ENCODE measurements around the gene MIA2.
A peak's percentile ranks its signal among the peaks of the same experiment; 100 is the strongest.
"Not testable (repeated sequence)": the region's sequence is repeated elsewhere in the genome, so short reads cannot be mapped to it uniquely, and the experiment has no call there.

MIA2 gene, protein sequence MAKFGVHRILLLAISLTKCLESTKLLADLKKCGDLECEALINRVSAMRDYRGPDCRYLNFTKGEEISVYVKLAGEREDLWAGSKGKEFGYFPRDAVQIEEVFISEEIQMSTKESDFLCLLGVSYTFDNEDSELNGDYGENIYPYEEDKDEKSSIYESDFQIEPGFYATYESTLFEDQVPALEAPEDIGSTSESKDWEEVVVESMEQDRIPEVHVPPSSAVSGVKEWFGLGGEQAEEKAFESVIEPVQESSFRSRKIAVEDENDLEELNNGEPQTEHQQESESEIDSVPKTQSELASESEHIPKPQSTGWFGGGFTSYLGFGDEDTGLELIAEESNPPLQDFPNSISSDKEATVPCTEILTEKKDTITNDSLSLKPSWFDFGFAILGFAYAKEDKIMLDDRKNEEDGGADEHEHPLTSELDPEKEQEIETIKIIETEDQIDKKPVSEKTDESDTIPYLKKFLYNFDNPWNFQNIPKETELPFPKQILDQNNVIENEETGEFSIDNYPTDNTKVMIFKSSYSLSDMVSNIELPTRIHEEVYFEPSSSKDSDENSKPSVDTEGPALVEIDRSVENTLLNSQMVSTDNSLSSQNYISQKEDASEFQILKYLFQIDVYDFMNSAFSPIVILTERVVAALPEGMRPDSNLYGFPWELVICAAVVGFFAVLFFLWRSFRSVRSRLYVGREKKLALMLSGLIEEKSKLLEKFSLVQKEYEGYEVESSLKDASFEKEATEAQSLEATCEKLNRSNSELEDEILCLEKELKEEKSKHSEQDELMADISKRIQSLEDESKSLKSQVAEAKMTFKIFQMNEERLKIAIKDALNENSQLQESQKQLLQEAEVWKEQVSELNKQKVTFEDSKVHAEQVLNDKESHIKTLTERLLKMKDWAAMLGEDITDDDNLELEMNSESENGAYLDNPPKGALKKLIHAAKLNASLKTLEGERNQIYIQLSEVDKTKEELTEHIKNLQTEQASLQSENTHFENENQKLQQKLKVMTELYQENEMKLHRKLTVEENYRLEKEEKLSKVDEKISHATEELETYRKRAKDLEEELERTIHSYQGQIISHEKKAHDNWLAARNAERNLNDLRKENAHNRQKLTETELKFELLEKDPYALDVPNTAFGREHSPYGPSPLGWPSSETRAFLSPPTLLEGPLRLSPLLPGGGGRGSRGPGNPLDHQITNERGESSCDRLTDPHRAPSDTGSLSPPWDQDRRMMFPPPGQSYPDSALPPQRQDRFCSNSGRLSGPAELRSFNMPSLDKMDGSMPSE (N-terminal part only)

DNA sequence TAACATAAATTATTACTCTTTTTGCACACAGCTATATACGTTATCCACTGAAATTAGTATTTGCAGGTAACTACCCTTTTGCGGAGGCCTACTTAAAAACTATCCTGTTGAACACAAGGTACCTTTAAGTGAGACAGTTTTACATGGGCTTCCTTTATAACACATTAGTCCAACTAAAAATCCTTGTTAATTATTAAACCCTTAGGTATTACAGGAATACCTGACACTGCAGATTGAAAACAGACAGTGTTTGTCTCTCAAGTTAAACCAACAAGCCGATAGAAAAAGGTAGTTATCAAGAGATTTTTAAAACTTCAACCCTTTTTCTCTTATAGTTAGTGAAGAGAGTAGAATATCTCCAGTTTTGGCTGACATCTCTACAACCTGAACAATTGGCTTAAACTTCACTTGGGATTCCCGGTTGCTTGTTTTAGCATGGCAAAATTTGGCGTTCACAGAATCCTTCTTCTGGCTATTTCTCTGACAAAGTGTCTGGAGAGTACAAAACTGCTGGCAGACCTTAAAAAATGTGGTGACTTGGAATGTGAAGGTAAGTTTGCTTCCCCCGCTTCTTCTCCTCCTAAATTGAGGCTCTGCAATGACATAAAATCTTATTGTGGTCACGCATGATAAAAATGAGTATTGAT is at the start of gene MIA2:
TSS of gene MIA2 (plus strand) at position 236 of the 647 bp plus-strand sequence. CDS start at position 436, 200 bp downstream.
- peak; percentile 57 for DNase-seq

- peak; percentile 9 for DNase-seq
Measured at GRCh38 chr14:39184628-39185255, 49.0 kb upstream of the MIA2 start.

GRCh38 chr14:39185256-39186049 is 48.3 kb upstream of the MIA2 start:
- DNase-seq = peak; percentile 18

DNA sequence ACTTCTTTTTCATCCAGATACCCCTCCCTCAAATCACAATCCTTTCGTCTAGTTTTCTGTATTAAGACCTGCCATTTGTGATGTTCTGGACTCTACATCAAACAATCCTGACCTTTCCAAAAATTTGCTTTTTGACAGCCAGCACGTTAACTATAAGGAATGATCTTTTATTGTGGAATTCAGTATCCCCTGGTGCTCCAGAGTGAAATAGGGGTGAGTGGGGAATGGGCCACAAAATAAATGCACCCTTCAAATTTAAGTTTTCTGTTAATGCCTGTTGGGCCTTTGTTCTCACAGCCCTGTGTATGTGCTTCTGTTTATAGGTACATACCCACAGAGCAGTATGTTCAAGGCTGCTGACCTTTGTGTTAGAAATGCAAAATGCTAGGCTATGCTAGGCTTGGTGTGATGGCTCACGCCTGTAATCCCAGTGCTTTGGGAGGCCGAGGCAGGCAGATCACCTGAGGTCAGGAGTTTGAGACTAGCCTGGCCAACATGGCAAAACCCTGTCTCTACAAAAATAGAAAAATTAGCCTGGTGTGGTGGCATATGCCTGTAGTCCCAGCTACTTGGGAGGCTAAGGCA is 46.7 kb upstream of the MIA2 start:
- DNase-seq = no peak

DNA sequence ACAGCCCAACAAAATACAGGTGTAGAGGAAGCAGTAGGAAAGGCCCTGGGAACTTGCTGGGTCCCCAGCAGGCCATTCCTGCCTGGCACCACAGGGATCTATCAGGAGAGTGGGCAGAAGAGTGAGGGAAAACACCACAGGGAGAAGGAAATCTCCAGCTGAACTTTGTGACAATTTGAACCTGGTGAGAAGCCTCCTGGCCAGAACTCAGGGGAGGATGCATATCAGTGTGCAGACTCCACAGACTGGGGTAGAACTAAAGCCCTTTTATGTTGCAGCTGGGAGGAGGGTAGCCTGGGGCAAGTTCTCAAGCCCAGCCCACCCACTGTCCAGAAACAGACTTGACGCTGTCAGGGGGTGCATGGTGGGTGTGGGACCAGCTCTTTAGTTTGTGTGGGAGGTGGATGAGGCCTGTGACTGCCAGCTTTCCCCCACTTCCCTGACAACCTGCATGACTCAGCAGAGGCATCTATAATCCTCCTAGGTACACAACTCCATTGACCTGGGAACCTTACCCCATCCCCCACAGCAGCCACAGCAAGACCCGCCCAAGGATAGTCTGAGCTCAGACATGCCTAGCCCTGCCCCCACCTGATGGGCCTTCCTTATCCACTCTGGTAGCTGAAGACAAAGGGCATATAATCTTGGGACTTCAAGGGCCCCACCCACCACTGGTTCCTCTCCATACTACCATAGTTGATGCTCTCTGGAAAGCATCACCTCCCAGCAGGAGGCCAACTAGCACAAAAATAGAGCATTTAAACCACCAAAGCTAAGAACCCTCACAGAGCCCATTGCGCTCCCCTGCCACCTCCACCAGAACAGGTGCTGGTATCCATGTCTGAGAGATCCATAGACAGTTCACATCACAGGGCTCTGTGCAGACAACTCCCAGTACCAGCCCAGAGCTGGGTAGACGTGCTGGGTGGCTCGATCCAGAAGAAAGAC is 29.8 kb upstream of the MIA2 start:
- peak; percentile 9 for DNase-seq

DNA sequence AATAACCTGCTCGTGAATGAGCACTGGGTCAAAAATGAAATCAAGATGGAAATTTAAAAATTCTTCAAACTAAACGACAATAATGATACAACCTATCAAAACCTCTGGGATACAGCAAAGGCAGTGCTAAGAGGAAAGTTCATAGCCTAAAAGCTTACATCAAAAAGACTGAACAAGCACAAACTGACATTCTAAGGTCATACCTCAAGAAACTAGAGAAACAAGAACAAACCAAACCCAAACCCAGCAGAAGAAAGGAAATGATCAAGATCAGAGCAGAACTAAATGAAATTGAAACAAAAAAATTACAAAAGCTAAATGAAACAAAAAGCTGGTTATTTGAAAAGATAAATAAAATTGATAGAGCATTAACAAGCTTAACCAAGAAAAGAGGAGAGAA is 26.3 kb upstream of the MIA2 start:
- not testable (repeated sequence) for DNase-seq

DNA sequence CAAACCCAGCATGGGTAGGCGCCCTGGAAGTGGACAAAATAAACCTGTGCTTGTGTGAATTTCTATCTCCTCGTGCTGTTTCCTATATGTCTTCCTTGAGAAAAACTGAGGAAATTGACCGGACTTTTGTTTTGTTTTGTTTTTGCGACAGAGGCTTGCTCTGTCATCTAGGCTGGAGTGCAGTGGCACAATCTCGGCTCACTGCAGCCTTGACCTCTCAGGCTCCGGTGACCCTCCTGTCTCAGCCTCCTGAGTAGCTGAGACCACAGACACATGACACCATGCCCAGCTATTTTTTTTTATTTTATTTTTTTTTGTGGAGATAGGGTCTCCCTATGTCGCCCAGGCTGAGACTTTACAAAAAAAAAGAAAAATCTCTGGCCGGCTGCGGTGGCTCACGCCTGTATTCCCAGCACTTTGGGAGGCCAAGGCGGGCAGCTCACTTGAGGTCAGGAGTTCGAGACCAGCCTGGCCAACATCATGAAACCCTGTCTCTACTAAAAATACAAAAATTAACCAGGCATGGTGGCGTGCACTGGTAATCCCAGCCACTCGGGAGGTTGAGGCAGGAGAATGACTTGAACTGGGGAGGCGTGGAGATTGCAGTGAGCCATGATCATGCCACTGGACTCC is 22.5 kb upstream of the MIA2 start:
- DNase-seq = no peak

GRCh38 chr14:39212034-39212433 is 21.7 kb upstream of the MIA2 start:
- no peak for DNase-seq

- no peak for DNase-seq
Measured at GRCh38 chr14:39212693-39213092, 21.0 kb upstream of the MIA2 start.

DNA sequence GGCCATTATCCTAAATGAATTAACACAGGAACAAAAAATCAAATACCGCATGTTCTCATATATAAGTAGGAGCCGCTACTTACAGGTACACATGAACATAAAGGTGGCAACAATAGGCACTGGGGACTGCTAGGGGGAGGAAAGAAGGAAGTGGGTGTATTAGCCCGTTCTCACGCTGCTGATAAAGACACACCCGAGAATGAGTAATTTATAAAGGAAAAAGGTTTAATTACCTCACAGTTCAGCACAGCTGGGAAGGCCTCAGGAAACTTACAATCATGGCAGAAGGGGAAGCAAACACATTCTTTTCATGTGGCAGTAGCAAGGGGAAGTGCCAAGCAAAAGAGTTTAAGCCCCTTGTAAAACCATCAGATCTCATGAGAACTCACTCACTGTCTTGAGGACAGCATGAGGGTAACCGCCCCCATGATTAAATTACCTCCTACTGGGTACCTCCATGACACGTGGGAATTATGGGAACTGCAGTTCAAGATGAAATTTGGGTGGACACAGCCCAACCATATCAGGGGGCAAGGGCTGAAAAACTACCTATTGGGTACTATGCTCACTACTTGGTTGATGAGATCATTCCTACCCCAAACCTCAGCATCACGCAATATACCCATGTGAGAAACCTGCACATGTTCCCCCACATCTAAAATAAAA is 16.4 kb upstream of the MIA2 start:
- DNase-seq = no peak

- peak; percentile 2 for DNase-seq
Measured at GRCh38 chr14:39218171-39218769, 15.4 kb upstream of the MIA2 start.

- DNase-seq = no peak
Measured at GRCh38 chr14:39219075-39219499, 14.6 kb upstream of the MIA2 start.

DNA sequence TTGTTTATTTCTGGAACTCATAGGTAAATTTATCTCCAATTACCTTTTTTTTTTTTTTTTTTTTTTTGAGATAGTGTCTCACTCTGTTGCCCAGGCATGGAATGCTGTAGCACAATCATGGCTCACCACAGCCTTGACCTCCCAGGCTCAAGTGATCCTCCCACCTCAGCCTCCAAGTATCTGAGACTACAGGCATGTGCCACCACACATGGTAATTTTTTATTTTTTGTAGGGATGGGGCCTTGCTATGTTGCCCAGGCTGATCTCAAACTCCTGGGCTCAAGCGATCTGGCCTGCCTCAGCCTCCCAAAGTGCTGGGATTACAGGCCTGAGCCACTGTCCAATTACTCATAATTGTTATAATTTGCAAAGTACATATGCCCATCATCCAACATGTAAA is 13.2 kb upstream of the MIA2 start:
- DNase-seq = not testable (repeated sequence)

GRCh38 chr14:39228044-39228443 is 5.7 kb upstream of the MIA2 start:
- DNase-seq = no peak

DNA sequence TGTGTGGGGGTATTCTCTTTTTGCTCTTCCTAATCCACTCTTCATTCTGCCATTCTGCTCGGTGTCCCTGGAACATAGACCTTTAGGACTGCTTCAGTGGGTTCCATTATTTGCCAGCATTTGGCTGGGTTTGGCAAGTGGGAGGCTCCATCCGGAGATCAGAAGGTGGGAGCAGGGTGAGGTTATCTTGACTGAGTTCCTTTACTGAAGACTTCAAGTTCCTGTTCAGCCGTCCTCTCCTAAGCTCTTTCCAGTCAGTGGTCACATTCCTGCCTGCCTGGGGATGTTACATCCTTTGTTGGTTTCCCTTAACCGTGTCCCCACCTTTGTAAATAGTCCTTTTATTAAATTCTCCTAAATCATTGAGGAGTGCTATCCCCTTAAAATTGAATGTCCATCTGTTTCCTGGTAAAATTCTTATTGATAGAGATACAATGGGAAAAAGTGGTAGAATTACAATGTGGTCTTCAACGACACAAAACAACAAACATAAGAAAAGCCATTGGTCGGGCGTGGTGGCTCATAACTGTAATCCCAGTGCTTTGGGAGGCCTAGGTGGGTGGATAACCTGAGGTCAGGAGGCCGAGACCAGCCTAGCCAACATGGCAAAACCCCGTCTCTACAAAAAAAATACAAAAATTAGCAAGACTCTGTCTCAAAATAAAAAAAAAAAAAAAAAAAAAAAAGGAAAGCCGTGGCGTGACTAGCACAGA is 5.0 kb upstream of the MIA2 start:
- no peak for DNase-seq

DNA sequence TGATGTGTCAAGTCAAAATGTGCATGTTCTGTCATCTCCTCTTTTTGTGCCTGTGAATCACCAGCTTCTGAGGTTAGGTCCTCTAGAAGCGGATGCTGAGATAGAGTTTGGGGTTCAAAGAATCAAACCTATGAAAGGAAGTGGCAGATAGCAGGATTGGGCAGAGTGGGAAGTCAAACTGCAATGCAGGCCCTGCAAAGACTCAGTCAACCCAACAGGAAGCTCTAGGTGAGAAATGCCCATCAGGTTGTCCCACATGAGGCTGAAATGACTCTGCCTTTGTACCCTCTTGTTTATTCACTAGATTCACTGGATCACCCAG is 4.5 kb upstream of the MIA2 start:
- DNase-seq = no peak

- DNase-seq = no peak
Measured at GRCh38 chr14:39229601-39230110, 4.1 kb upstream of the MIA2 start.
